HG03097 (cell line): ENCODE measurements around the gene MRPL33.

Experiments used
- ATAC-seq: cut with Tn5 transposase; IDR thresholded peaks from one replicate; pipeline ENCODE4 v1.9.1; 2021; ENCODE audit not compliant: unreplicated experiment, low FRiP score

MRPL33 gene

GRCh38 chr2:27773959-27774358, 2.4 kb downstream of the MRPL33 start:
- no peak for ATAC-seq

- no peak for ATAC-seq
Measured at GRCh38 chr2:27776097-27776496, 4.6 kb downstream of the MRPL33 start.

DNA sequence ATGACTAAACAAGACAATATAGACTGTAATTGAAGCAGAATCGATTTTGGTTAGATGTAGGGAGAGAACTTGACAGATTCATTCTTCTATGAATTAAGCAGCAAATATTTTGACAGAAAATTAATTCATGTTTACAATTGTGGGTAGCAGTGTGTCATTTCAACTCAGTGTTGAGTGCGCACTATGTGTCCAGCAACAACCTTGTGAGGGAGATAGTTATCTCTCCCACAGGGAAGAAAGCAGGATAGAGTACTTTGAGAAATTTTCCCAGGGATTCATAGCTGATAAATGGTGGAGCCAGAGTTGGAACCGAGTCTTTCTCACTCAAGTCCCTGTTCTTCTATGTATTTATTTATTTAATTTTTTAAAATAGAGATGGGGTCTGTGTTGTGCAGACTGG, 5.2 kb downstream of the MRPL33 start:
- ATAC-seq: no peak

DNA sequence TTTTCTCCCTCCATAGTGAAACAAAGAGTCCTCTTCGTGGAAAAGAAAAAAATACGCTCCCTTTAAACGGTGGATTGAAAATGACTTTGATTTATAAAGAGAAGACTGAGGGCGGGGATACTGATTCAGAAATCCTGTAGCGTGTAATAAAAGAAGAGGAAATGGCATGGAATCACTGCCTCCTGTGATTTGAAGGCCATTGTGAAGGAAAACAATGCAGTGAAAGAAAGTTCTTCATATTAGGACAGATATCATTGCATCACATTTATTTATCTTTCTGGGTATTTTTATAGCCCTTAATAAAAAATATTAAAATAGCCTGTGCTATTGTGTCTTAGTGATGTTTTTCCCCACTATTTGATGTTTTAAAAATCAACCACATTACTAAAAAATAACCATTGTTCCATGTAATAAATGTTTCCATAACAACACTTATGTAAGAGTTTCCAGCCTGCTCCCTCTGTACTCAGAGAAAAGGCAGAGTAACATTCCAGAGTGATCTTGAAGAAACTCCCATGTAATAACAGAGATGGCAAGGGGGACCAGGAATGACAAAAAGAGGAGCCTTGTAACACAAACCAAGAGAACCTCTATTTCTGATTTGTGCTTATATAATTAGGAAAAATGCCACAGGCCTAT, 8.0 kb downstream of the MRPL33 start:
- ATAC-seq: no peak

GRCh38 chr2:27781496-27781895, 10.0 kb downstream of the MRPL33 start:
- ATAC-seq: no peak

GRCh38 chr2:27782701-27783100, 11.2 kb downstream of the MRPL33 start:
- ATAC-seq: no peak

DNA sequence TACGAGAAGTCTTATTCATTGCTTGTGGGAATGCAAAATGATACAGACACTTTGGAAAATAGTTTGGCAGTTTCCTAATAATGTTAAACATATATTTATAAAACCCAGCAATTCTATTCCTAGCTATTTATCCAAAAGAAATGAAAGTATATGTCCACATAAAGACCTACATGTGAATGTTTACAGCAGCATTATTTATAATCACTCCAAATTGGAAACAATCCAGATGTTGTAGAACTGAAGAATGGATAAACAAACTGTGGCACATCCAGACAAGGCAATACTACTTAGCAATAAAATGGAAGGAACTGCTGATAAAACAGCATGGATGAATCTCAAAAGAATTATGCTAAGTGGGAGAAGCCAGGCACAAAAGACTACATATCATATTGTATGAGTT, 19.3 kb downstream of the MRPL33 start:
- no peak for ATAC-seq

- no peak for ATAC-seq
Measured at GRCh38 chr2:27792759-27793158, 21.2 kb downstream of the MRPL33 start.

DNA sequence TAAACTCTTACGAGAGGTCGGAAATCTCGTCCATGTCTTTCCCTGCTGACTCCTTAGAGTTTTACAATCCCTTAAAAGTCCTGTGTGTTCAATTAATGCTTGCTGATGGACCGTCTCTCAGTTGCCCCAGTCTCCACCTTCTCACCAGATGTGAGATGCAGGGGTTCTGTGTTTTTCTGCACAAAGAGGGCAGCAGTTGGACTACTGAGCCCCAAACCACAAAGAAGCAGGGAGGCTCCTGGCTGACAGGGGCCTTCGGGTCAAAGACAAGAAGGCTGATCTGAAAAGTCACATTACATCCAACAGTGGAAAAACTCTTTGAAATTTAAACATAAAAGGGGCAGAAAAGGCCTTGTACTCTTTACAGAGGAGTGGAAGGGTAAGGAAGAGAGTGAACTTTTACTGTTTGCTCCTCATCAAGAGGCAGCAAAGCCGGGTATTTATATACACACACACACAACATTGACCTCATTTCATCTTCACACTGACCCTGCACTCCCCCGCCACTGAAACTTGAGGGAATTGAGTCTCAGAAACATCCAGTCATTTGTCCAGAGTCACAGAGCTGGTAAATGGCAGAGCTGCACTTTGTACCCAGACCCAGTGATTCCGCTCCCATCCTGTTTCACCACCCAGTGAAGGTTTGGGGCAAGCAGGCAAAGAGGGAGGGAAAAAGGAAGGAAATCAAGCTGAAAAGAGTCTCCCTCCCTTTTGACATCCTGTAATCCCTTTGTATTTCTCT, 23.7 kb downstream of the MRPL33 start:
- ATAC-seq: no peak

GRCh38 chr2:27795868-27796277, 24.4 kb downstream of the MRPL33 start:
- no peak for ATAC-seq

GRCh38 chr2:27796791-27797765, 25.6 kb downstream of the MRPL33 start:
- no peak for ATAC-seq

DNA sequence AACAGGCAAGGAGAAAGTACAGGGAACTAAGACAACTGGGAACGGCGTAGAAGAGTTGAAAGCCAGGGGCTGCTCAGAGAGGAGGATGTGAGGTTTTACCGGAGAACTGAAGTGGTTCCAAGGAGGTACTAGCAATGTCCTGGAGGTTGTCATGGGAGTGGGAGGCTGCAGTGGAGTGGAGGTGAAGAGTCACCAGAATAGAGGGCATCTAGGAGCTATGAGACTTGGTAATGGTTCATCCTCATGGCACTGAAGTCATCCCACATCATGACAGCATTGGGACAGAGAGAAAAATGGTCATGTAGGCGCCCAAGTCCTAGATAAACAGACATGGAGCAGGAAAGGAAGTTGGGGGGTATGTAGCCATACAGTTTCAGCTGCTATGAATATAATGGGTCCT, 26.3 kb downstream of the MRPL33 start:
- no peak for ATAC-seq

DNA sequence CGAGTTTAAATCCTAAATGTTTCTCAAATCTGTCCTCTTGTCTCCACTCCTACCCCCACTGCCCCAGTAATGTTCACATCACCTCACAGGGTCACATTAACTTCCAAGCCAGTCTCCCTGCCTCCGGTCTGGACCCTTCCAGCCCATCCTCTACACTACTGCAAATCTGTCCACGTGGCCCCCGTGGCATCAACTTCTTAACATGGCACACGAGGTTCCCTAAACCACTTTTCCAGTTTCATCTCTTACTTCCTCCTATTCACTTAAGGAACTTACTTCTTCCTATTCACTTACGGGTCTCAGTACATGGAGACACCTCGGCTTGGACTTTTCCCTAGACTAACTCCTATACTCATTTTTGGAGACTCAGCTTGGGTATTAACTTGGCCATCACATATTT, 27.0 kb downstream of the MRPL33 start:
- no peak for ATAC-seq

DNA sequence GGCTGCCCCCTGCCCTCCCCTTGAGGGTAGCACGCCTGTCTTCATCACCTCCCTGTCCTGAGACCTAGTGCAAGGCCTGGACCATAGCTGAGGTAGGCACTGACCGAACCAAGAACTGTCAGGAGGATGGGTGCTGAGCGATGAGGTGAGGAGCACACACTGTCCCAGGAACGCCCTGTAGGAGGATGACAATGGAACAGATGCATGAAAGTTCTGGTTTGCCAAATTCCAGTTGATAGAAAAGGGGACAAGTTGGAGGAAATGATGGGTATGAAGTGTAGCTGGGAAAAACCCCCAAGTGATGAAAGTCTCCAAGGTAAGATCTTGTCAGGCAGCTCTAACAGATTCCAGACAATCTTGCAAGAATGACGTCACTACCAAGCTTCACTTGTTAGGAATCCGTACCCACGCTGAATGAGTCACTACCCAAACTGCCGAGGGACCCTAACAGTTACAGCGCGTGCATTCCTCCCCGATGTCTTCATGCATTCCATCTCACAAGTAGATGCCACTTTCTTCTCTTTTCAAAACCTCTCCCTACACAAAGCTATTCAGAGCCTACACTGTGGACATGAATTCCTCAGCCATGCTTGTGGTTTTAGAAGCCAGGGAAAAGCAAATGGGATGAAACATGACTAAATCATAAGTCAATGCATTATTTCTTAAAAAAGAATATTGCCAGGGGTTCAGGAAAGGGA, 27.6 kb downstream of the MRPL33 start:
- no peak for ATAC-seq

DNA sequence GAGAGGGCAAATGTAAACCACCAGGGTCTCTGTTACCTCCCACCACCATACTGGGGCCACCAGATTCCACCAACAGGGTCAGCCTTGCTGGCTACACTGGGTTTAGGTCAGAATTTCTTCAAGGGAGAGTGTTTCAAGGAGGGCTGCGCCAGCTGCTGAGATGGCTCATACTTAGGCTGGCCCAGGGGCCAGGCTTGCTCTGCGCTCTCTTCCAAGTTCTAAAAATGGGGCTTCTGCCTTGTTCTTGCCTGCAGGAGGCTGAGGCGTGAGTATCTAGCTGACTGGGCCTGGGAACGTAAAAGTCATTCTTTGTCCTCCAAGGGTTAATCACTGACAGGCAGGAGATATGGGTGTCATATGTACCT, 28.1 kb downstream of the MRPL33 start:
- no peak for ATAC-seq

DNA sequence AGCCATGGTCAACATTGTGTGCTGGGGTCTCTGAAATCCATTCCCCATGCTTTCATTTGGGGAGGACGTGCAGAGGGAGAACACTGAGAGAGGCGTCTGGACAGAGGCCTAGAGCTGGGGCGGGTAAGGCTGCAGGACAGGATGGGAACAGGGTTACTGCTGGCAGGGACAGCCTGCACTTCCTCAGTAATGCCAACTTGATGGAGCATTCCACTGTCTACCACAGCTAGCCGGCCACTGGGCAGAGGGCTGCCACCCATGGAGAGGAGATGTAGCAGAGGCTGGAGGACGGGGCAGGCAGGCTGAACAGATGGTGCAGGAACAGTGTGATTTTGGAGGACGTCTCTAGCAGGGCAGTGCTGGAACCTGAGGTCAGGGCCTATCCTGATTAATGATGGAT, 29.3 kb downstream of the MRPL33 start:
- no peak for ATAC-seq

GRCh38 chr2:27802547-27802946, 31.0 kb downstream of the MRPL33 start:
- ATAC-seq: no peak

GRCh38 chr2:27803046-27803445, 31.5 kb downstream of the MRPL33 start:
- no peak for ATAC-seq

GRCh38 chr2:27804146-27804545, 32.6 kb downstream of the MRPL33 start:
- ATAC-seq: no peak

DNA sequence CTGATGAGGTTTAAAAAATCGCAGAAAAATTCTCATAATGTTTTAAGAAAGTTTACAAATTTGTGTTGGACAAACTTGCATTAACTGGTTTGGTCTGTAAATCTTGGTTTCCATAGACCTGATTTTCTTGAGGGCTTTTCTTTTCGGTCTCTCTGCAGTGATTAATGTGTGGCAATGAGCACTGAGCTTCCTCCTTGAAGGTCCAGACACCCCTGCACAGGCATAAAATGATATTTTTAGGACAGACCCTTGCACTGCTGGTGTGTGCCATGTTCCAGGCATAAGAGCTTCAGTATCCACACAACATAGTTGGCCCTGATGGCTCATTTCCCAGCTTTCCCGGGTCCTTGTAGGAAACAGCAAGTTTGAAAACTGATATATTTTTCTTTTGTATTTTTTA, 33.7 kb downstream of the MRPL33 start:
- ATAC-seq: no peak
